Activated T-helper 1 cell treated with anti-CD3 and anti-CD28 coated beads, Interleukin-12 subunit alpha, Interleukin-12 subunit beta, Interleukin-2, Interleukin-4 antibody, amounts not matched to agents 30 ng/mL and 10 ng/mL and 1 ng/mL, durations not matched to agents 14 hours and 24 hours and 36 hours (primary cell): ENCODE results near the gene C1orf232. TPM values are rescaled to one million over a fixed set of nuclear protein-coding genes. Genes with fewer than 3 reads are reported as not detected.

ENCODE experiments used
- DNase-seq: peaks from one replicate; pipeline ENCODE4 v3.0.0; 2021; ENCODE audit warnings: low spot score
- H3K27ac Mint-ChIP-seq: one replicate; pipeline ENCODE4 v1.8.0; 2021; ENCODE audit warnings: mild to moderate bottlenecking, mixed read lengths
- H3K27me3 Mint-ChIP-seq: one replicate; pipeline ENCODE4 v1.8.0; 2022; ENCODE audit warnings: mild to moderate bottlenecking, moderate library complexity, mixed read lengths; ENCODE audit not compliant: insufficient read depth
- H3K36me3 Mint-ChIP-seq: one replicate; pipeline ENCODE4 v1.8.0; 2021; ENCODE audit warnings: low read depth, mixed read lengths
- H3K4me1 Mint-ChIP-seq: one replicate; pipeline ENCODE4 v1.8.0; 2021; ENCODE audit warnings: low read depth, mixed read lengths
- H3K4me3 Mint-ChIP-seq: one replicate; pipeline ENCODE4 v1.8.0; 2021; ENCODE audit warnings: mild to moderate bottlenecking, moderate library complexity, mixed read lengths
- H3K9me3 Mint-ChIP-seq: one replicate; pipeline ENCODE4 v1.8.0; 2021; ENCODE audit warnings: mixed read lengths
- intact Hi-C: fragments of 100-400 bp; cut with micrococcal nuclease; formaldehyde crosslinking; loops from one replicate; pipeline ENCODE4 v1.15.1; 2024
- total RNA-seq: library from RNA; stranded (reverse); gene quantifications from 2 replicates; pipeline ENCODE4 v1.2.3, GENCODE V29; 2022

The C1orf232 gene
- not detected in 2 replicates for total RNA-seq

- peaks cover 24% of the 10 kb centered on the region for H3K27me3 Mint-ChIP-seq
- no peak for DNase-seq
- H3K9me3 Mint-ChIP-seq: no peaks in the 10 kb centered on the region
- peak within 1 kb of the TSS; percentile 88 for H3K27ac Mint-ChIP-seq
- intact Hi-C loops: loop anchor here (1.0 kb wide), 3 partner anchors 66 to 223 kb away; partner anchors contain the start of gene CEP85
- peaks cover 8% of the 10 kb centered on the region for H3K36me3 Mint-ChIP-seq
- peak within 1 kb of the TSS; percentile 92 for H3K4me3 Mint-ChIP-seq
- H3K4me1 Mint-ChIP-seq: peaks cover 29% of the 10 kb centered on the region
Measured at GRCh38 chr1:26168410-26169197, at the start of gene C1orf232. Gene C1orf232, minus strand, starts transcription at chr1:26168963. Its CDS starts 464 bp downstream, at chr1:26168499.

DNA sequence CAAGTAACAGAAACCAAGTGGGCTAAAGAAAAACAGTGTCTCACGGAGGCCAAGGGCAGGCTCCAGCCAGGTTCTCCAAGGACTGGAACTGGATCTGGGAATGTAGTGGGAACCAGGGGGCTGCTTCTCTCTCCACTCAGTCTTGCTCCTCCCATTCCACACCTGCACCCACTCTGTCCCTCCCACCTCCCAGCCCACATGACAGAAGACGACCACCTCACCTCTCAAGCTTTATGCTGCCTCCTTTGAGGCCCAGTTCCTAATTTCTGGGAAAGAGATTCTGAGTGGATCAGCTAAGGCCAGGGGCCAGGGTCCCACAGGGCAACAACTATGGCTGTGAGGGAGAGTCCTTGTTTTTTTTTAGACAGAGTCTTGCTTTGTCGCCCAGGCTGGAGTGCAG, 46.5 kb upstream of the C1orf232 start:
- H3K36me3 Mint-ChIP-seq: no peaks in the 10 kb centered on the region
- H3K4me3 Mint-ChIP-seq: no peak overlapping the region
- H3K4me1 Mint-ChIP-seq: no peaks in the 10 kb centered on the region
- H3K27ac Mint-ChIP-seq: no peak overlapping the region
- peaks cover 9% of the 10 kb centered on the region for H3K27me3 Mint-ChIP-seq
- no peak for DNase-seq
- H3K9me3 Mint-ChIP-seq: no peaks in the 10 kb centered on the region
- intact Hi-C loops: no loop called here

- DNase-seq: no peak
- Mint-ChIP-seq H3K36me3 (no peaks in the 10 kb centered on the region), H3K27ac (no peak overlapping the region), H3K9me3 (no peaks in the 10 kb centered on the region), H3K27me3 (peaks cover 11% of the 10 kb centered on the region), H3K4me1 (no peaks in the 10 kb centered on the region), H3K4me3 (no peak overlapping the region)
- intact Hi-C loops: no loop called here
Measured at GRCh38 chr1:26213335-26213905, 44.7 kb upstream of the C1orf232 start.

GRCh38 chr1:26212726-26213125, 44.0 kb upstream of the C1orf232 start:
- H3K4me1 Mint-ChIP-seq: no peaks in the 10 kb centered on the region
- no peak for DNase-seq
- peaks cover 11% of the 10 kb centered on the region for H3K27me3 Mint-ChIP-seq
- H3K27ac Mint-ChIP-seq: no peak overlapping the region
- H3K36me3 Mint-ChIP-seq: no peaks in the 10 kb centered on the region
- intact Hi-C loops: no loop called here
- H3K4me3 Mint-ChIP-seq: no peak overlapping the region
- H3K9me3 Mint-ChIP-seq: no peaks in the 10 kb centered on the region

- no peaks in the 10 kb centered on the region for H3K4me1 Mint-ChIP-seq
- H3K4me3 Mint-ChIP-seq: no peak overlapping the region
- H3K27me3 Mint-ChIP-seq: peaks cover 11% of the 10 kb centered on the region
Measured at GRCh38 chr1:26210147-26210870, 41.5 kb upstream of the C1orf232 start.

DNA sequence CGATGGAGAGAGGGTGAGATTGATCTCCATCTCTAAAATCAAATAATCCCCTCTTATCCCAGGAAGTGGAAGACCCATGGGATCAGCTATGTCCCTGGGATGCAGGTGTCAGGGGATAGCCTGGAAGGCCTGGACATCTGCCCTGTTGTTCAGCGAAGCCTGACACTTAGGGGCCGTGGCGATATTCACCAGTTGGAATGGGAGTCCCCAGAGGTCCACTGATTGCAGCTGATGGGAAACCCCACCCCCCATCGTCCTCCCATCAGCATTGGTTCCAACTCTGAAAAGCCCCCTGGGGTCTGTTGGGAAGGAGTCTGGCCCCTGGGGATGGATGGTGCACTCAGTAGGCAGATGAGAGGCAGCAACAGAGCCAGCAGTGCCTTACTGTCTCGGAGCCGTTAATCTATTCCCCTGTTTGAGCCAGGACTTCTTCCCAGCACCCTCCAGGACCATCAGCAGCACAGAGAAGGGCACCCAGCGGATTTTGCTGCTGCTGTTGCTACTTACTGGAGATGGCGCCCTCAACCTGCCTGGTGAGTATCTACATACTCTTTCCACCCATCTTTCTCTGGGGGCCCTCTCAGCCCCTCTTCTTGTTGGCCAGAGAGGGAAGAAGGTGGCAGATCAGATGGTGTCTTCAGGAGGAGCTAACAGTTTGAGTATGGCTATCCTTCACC, 35.0 kb upstream of the C1orf232 start:
- DNase-seq: no peak
- intact Hi-C loops: no loop called here
- Mint-ChIP-seq H3K9me3 (no peaks in the 10 kb centered on the region), H3K4me3 (no peak overlapping the region), H3K27me3 (peaks cover 2% of the 10 kb centered on the region), H3K36me3 (no peaks in the 10 kb centered on the region), H3K27ac (no peak overlapping the region), H3K4me1 (peaks cover 36% of the 10 kb centered on the region)

More at GRCh38 chr1:26210147-26210870, 41.5 kb upstream of the C1orf232 start:
- DNase-seq: no peak
- H3K9me3 Mint-ChIP-seq: no peaks in the 10 kb centered on the region
- no peak overlapping the region for H3K27ac Mint-ChIP-seq
- H3K36me3 Mint-ChIP-seq: no peaks in the 10 kb centered on the region
- intact Hi-C loops: no loop called here

GRCh38 chr1:26200413-26200812, 31.6 kb upstream of the C1orf232 start:
- H3K4me1 Mint-ChIP-seq: peaks cover 36% of the 10 kb centered on the region
- no peaks in the 10 kb centered on the region for H3K36me3 Mint-ChIP-seq
- DNase-seq: no peak
- intact Hi-C loops: no loop called here
- no peaks in the 10 kb centered on the region for H3K9me3 Mint-ChIP-seq
- peaks cover 5% of the 10 kb centered on the region for H3K27me3 Mint-ChIP-seq
- peak overlapping the region; percentile 47 for H3K27ac Mint-ChIP-seq
- no peak overlapping the region for H3K4me3 Mint-ChIP-seq

DNA sequence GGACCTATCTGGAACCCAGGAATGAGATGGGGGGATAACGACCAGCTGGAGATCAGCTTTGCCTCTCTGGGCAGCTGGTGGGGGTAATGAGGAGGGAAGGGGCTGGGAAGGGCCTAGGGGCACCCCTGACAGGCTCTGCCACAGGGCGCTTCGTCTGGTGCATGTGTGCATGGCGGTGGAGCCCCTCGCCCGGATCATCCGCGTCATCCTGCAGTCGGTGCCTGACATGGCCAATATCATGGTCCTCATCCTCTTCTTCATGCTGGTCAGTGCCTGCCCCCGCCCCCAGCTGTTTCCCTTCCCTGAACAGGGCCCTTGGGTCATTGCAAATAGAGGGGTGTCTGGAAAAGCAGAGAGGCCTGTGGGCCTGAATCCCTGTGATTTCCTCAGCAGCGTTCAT, 29.1 kb upstream of the C1orf232 start:
- Mint-ChIP-seq H3K27ac (no peak overlapping the region), H3K9me3 (no peaks in the 10 kb centered on the region), H3K36me3 (no peaks in the 10 kb centered on the region), H3K4me1 (peaks cover 40% of the 10 kb centered on the region), H3K4me3 (no peak overlapping the region), H3K27me3 (peaks cover 10% of the 10 kb centered on the region)
- DNase-seq: no peak
- intact Hi-C loops: no loop called here

GRCh38 chr1:26197301-26197700, 28.5 kb upstream of the C1orf232 start:
- intact Hi-C loops: no loop called here
- DNase-seq: no peak
- Mint-ChIP-seq H3K27ac (no peak overlapping the region), H3K27me3 (peaks cover 10% of the 10 kb centered on the region), H3K36me3 (no peaks in the 10 kb centered on the region), H3K9me3 (no peaks in the 10 kb centered on the region), H3K4me1 (peaks cover 37% of the 10 kb centered on the region), H3K4me3 (no peak overlapping the region)

GRCh38 chr1:26195805-26196204, 27.0 kb upstream of the C1orf232 start:
- no peak for DNase-seq
- Mint-ChIP-seq H3K27me3 (peaks cover 12% of the 10 kb centered on the region), H3K9me3 (no peaks in the 10 kb centered on the region), H3K27ac (no peak overlapping the region), H3K4me1 (peaks cover 33% of the 10 kb centered on the region), H3K4me3 (no peak overlapping the region), H3K36me3 (peaks cover 2% of the 10 kb centered on the region)
- intact Hi-C loops: no loop called here

GRCh38 chr1:26191739-26192138, 23.0 kb upstream of the C1orf232 start:
- peaks cover 26% of the 10 kb centered on the region for H3K4me1 Mint-ChIP-seq
- DNase-seq: peak; percentile 28
- intact Hi-C loops: loop anchor here (5.0 kb wide), 1 partner anchor 41 kb away; the partner anchor contains the start of gene CEP85
- H3K36me3 Mint-ChIP-seq: peaks cover 2% of the 10 kb centered on the region
- peak overlapping the region; percentile 31 for H3K4me3 Mint-ChIP-seq
- H3K27me3 Mint-ChIP-seq: peaks cover 14% of the 10 kb centered on the region
- H3K9me3 Mint-ChIP-seq: no peaks in the 10 kb centered on the region
- H3K27ac Mint-ChIP-seq: peak overlapping the region; percentile 73

- no peak for DNase-seq
- peaks cover 2% of the 10 kb centered on the region for H3K36me3 Mint-ChIP-seq
- H3K27me3 Mint-ChIP-seq: peaks cover 10% of the 10 kb centered on the region
- H3K4me3 Mint-ChIP-seq: no peak within 1 kb of the TSS
- H3K4me1 Mint-ChIP-seq: peaks cover 26% of the 10 kb centered on the region
- H3K27ac Mint-ChIP-seq: no peak within 1 kb of the TSS
- H3K9me3 Mint-ChIP-seq: no peaks in the 10 kb centered on the region
- intact Hi-C loops: loop anchor here (5.0 kb wide), 1 partner anchor 42 kb away; the partner anchor contains the start of gene CEP85
Measured at GRCh38 chr1:26190373-26190987, 21.7 kb upstream of the C1orf232 start, which contains the start of gene CATSPER4. Gene CATSPER4, plus strand, starts transcription at chr1:26190602. Its CDS starts 26 bp downstream, at chr1:26190628.
